NCI-H460 (cell line): ENCODE measurements around the gene PTPN1. TPM values are rescaled to one million over a fixed set of nuclear protein-coding genes. Genes with fewer than 3 reads are reported as not detected.

Experiments used
- DNase-seq: peaks from one replicate; pipeline ENCODE4 v3.0.0-alpha.2; 2016; ENCODE audit warnings: low read depth; ENCODE audit errors: extremely low read depth
- small RNA-seq, 2 experiments: library from RNA; depleted of rRNA; stranded (forward); fragments of <200 nt; gene quantifications; one replicate each; pipeline ENCODE3, GENCODE V24; 2014
- total RNA-seq: library from RNA; depleted of rRNA; stranded (reverse); fragments of >200 nt; shearing (Covaris generic); gene quantifications from 2 replicates; pipeline ENCODE4 v1.2.3, GENCODE V29; 2014; rRNA removed

PTPN1 gene
- total RNA-seq, 1 experiment from 2014 or later, result 26.5 TPM

GRCh38 chr20:50627747-50628146, 117.6 kb downstream of the PTPN1 start:
- DNase-seq, result no peak

GRCh38 chr20:50628332-50628731, 118.1 kb downstream of the PTPN1 start:
- no peak for DNase-seq

GRCh38 chr20:50628853-50629669, 118.9 kb downstream of the PTPN1 start:
- no peak for DNase-seq

- no peak for DNase-seq
Measured at GRCh38 chr20:50629670-50630045, 119.5 kb downstream of the PTPN1 start.

GRCh38 chr20:50630578-50631263, 120.5 kb downstream of the PTPN1 start:
- DNase-seq, result no peak

- no peak for DNase-seq
Measured at GRCh38 chr20:50632236-50632635, 122.1 kb downstream of the PTPN1 start.

GRCh38 chr20:50632701-50633100, 122.5 kb downstream of the PTPN1 start:
- DNase-seq, result no peak

- no peak for DNase-seq
Measured at GRCh38 chr20:50633361-50633760, 123.2 kb downstream of the PTPN1 start.

- no peak for DNase-seq
Measured at GRCh38 chr20:50634191-50634590, 124.0 kb downstream of the PTPN1 start.

Small RNA genes lying within 50 kb of the gene (small RNA-seq; reads per million reads assigned to genes)
- 0 reads per million in 2 experiments for gene COX6CP2
- gene MIR1302-5, result 0 reads per million in 2 experiments
- 0 reads per million in 2 experiments for gene MIR645
- gene RF00019, result 0 reads per million in 2 experiments

Other genes starting within 250 kb of the PTPN1 start
- gene RIPOR3, start 181.2 kb downstream of the PTPN1 start, total RNA-seq, result 0.12 TPM in 1 of 2 replicates, not detected in the other
- 6.1 and 6.8 TPM in 2 replicates for gene PARD6B, start 221.2 kb downstream of the PTPN1 start, total RNA-seq